ENCODE measurements around the gene EIF2B2. TPM values are rescaled to one million over a fixed set of nuclear protein-coding genes. Genes with fewer than 3 reads are reported as not detected.
A peak's percentile ranks its signal among the peaks of the same experiment; 100 is the strongest.

Gene EIF2B2
- total and polyA plus RNA-seq, 2 experiments from 2014 or later = 39.2 to 40.5 TPM

- H3K79me2 ChIP-seq (replicated peaks; ENCODE audit: insufficient read depth) = no peaks in the 10 kb centered on the region
- no peaks in the 10 kb centered on the region for H4K20me1 ChIP-seq (replicated peaks; ENCODE audit: insufficient read depth)
- H3F3A ChIP-seq (replicated peaks; ENCODE audit: low read depth) = peaks cover 8% of the 10 kb centered on the region; the same call in 1 of the 2 replicates
- ATAC-seq (no peak), DNase-seq (ENCODE audit: low spot score) (no peak)
- Mint-ChIP-seq H3K27me3 (ENCODE audit: insufficient read depth, low read depth, poor library complexity) (peaks cover 9% of the 10 kb centered on the region), H3K36me3 (ENCODE audit: low read depth) (no peaks in the 10 kb centered on the region), H3K4me3 (no peak overlapping the region; the same call in 2 of the 3 replicates), H3K27ac (no peak overlapping the region), H3K4me1 (peaks cover 42% of the 10 kb centered on the region), H3K9me3 (no peaks in the 10 kb centered on the region; the same call in 2 of the 3 replicates)
- no peak overlapping the region for H3K27ac ChIP-seq (ENCODE audit: low read depth)
- no peak overlapping the region for H3K4me3 ChIP-seq
- TF ChIP-seq CREB1 (CRISPR knock-in tag; IDR thresholded peaks at IDR 0.05; ENCODE audit: low read depth) (no peak), ZNF114 (CRISPR knock-in tag; IDR thresholded peaks at IDR 0.05) (no peak), REST (IDR thresholded peaks at IDR 0.05; ENCODE audit: unreplicated experiment) (no peak), ETS1 (IDR thresholded peaks at IDR 0.05) (no peak), EZH2 (IDR thresholded peaks at IDR 0.05; ENCODE audit: low read depth, unreplicated experiment) (no peak), ZNF462 (CRISPR knock-in tag; IDR thresholded peaks at IDR 0.05) (no peak), ZNF331 (CRISPR knock-in tag; IDR thresholded peaks at IDR 0.05; ENCODE audit: low read depth) (no peak), JUNB (IDR thresholded peaks at IDR 0.05; ENCODE audit: unreplicated experiment) (no peak)
- no peak overlapping the region; the same call in 1 of the 2 replicates for H3K4me2 ChIP-seq
- no peaks in the 10 kb centered on the region for H3K36me3 ChIP-seq (ENCODE audit: insufficient read depth)
- H3K4me1 ChIP-seq (ENCODE audit: insufficient read depth) = peaks cover 32% of the 10 kb centered on the region
- no peaks in the 10 kb centered on the region for H3K9me2 ChIP-seq (ENCODE audit: insufficient read depth)
- H3K27me3 ChIP-seq (ENCODE audit: insufficient read depth) = no peaks in the 10 kb centered on the region
- peak overlapping the region; percentile 94 for H2AFZ ChIP-seq
These were observed 23.7 kb upstream of the EIF2B2 start for GRCh38 chr14:74979029-74979428.

Data from GM23338 (cell line).